ENCODE results near the gene HAUS6.
"Not testable (repeated sequence)": the region's sequence is repeated elsewhere in the genome, so short reads cannot be mapped to it uniquely, and the experiment has no call there.

The HAUS6 gene, protein sequence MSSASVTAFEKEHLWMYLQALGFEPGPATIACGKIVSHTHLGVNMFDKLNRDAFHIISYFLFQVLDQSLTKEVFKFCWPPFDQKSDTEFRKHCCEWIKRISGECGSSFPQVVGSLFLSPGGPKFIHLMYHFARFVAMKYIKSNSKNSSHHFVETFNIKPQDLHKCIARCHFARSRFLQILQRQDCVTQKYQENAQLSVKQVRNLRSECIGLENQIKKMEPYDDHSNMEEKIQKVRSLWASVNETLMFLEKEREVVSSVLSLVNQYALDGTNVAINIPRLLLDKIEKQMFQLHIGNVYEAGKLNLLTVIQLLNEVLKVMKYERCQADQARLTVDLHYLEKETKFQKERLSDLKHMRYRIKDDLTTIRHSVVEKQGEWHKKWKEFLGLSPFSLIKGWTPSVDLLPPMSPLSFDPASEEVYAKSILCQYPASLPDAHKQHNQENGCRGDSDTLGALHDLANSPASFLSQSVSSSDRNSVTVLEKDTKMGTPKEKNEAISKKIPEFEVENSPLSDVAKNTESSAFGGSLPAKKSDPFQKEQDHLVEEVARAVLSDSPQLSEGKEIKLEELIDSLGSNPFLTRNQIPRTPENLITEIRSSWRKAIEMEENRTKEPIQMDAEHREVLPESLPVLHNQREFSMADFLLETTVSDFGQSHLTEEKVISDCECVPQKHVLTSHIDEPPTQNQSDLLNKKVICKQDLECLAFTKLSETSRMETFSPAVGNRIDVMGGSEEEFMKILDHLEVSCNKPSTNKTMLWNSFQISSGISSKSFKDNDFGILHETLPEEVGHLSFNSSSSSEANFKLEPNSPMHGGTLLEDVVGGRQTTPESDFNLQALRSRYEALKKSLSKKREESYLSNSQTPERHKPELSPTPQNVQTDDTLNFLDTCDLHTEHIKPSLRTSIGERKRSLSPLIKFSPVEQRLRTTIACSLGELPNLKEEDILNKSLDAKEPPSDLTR

DNA sequence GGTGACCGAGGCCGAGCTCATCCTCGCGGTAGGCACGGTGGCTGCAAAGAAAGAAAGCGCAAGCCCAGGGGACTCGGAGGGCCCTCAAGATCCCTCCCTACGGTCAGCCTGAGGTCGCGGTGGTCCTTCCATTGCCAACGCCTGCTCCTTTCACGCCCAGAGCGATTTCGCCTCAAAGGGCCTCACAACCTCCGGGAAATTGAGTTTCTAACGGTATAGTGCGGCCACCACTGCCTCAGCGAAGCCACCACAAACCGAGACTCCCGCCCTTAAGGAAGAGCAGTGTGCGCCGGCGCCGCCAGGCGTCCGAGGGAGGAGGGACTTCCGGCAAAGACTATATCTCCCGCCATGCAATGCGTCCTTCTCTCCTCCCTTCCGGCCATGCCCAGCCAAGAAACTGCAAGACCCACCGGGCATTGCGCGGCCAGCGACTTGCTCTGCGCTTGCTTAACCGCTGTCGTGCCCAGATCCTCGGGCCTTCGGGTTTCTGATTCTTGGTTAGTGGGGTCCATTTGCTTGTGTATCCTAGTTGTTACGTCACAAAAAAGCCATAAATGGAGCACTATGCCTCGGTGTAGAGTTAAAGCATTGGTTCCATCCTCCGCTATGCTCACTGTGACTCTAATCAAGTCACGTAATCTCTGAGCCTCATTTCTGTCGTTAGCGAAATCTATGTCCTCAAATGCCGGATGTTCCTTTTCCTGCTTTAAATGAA lies at the start of gene HAUS6:
Gene HAUS6, minus strand, starts transcription at position 274 of the 715 bp plus-strand sequence. Its CDS starts 253 bp downstream, at position 21.
- DNase-seq: peak; percentile 79

DNA sequence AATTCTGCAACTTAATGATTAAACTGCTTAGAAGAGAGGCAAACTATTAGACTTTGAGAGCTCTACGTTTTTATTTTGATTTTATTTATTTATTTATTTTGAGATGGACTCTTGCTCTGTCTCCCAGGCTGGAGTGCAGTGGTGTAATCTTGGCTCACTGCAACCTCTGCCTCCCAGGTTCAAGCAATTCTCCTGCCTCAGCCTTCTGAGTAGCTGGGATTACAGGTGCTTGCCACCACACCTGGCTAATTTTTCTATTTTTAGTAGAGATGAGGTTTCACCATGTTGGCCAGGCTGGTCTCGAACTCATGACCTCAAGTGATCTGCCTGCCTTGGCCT lies 49.4 kb upstream of the HAUS6 start:
- not testable (repeated sequence) for DNase-seq

GRCh38 chr9:19151425-19152159 lies 48.9 kb upstream of the HAUS6 start:
- no peak for DNase-seq

GRCh38 chr9:19149230-19149629 lies 46.5 kb upstream of the HAUS6 start:
- no peak for DNase-seq

GRCh38 chr9:19148187-19148586 lies 45.5 kb upstream of the HAUS6 start:
- no peak for DNase-seq

- DNase-seq: no peak
Measured at GRCh38 chr9:19146441-19147024, 43.8 kb upstream of the HAUS6 start.

- no peak for DNase-seq
Measured at GRCh38 chr9:19145881-19146280, 43.2 kb upstream of the HAUS6 start.

DNA sequence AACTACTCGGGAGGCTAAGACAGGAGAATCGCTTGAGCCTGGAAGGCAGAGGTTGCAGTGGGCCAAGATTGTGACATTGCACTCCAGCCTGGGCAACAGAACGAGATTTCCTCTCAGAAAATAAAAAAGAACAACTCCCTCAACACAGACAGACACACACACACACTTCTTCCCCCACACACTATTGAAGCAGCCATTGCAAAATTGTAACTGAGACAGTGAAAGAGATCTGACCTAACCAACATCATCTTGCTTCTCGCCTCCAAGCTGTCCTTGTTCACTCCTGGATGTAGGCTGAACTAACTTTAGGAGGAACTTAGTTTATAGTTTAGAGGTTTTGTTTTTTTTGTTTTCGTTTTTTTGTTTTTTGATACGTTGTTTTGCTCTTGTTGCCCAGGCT lies 37.6 kb upstream of the HAUS6 start:
- no peak for DNase-seq

DNA sequence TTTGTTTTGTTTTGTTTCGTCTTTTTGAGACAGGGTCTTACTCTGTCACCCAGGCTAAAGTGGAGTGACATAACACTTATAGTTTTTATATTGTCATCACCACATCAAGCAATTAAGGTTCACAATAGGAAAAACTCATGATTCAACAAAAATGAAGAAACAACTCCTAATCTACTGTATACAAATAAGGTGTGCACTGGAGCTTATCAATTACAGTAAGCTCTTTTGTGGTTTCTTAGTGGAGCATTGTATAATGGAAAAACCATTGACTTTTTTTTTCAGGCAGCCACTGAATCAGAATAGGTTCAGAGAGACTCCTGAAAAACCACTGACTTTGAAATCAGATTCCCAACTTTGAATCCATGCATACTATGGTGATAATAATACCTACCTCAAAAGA lies 35.4 kb upstream of the HAUS6 start:
- no peak for DNase-seq

- no peak for DNase-seq
Measured at GRCh38 chr9:19137282-19137681, 34.6 kb upstream of the HAUS6 start.

DNA sequence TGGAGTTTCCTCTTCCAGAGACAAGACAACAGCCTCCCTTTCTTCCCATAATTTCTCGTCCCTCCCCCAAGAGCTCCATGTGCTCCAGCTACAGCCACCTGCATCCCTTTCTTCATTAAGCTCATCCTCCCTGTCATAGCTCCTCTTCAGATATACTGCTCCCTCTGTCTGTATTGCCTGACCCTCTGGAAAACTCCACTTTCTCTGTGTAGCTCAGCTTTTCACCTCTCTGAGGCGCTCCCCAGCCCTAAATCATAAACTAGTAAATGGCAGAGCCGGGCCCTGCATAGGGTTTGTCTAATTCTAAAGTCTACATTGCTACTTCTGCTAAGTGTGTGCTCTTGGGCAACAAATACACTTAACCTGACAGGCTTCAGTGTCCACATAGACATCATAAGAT lies 33.4 kb upstream of the HAUS6 start:
- DNase-seq: no peak

- no peak for DNase-seq
Measured at GRCh38 chr9:19133549-19134345, 31.0 kb upstream of the HAUS6 start.

DNA sequence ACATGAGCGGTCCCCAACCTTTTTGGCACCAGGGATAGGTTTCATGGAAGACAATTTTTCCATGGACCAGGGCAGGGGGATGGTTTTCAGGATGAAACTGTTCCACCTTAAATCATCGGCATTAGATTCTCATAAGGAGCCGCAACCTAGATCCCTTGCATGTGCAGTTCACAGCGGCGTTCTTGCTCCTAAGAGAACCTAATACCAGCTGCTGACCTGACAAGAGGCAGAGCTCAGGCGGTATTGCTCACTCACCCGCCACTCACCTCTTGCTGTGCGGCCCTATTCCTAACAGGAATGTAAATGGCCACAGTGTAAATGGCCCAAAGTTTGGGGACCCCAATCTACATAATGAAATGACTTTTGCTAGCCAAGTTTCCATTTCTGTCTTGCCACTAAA lies 27.7 kb upstream of the HAUS6 start:
- no peak for DNase-seq

GRCh38 chr9:19127871-19128500 lies 25.3 kb upstream of the HAUS6 start:
- peak; percentile 16 for DNase-seq

DNA sequence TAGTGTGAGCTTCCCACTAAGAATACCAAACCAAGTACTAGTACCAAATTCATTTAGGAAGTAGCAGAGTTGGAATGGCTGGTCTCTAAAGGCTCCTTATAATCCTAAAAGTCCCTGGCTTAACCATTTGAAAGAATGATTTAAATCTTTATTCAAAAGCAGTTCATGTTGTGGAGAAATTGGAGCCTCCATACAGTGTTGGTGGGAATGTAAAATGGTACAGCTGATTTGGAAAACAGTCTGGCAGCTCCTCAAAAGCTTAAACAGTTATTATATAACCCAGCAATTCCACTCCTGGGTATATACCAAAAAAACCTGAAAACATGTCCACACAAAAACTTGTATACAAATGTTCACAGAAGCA lies 21.7 kb upstream of the HAUS6 start:
- DNase-seq: no peak

DNA sequence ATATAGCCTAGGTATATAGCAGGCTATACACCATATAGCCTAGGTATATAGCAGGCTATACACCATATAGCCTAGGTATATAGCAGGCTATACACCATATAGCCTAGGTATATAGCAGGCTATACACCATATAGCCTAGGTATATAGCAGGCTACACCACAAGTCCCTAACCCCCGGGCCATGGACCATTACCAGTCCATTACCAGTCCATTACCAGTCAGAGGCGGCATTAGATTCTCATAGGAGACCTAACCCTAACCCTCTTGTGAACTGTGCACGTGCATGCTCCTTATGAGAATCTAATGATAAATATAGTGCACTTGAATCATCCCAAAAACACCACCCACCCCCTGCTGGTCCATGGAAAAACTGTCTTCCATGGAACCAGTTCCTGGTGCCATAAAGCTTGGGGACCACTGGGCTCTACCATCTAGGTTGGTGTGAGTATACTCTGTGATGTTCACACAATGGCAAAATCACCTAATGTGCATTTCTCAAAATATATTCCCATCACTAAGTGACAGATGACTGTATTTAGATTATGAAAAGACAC lies 19.9 kb upstream of the HAUS6 start:
- no peak for DNase-seq

DNA sequence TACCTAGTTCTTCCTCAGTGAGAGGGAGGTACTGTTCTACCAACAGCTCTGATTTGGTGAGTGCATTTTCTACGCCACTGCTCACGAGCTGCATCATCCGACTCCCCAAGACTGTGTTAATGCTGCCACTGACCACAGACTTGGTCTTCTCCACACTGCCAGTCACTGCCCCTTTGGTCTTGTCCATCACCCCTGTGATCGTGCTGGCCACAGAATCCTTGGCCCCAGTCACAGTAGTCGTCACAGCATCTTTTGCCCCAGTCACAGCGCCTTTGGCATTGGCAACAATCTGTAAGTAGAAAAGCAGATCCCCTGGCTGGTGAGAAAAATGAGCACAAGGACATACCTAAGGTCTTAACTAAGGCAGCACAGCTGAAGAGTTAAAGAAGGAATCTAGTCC lies 18.2 kb upstream of the HAUS6 start:
- DNase-seq: no peak

GRCh38 chr9:19119801-19120440 lies 17.2 kb upstream of the HAUS6 start:
- DNase-seq: no peak

DNA sequence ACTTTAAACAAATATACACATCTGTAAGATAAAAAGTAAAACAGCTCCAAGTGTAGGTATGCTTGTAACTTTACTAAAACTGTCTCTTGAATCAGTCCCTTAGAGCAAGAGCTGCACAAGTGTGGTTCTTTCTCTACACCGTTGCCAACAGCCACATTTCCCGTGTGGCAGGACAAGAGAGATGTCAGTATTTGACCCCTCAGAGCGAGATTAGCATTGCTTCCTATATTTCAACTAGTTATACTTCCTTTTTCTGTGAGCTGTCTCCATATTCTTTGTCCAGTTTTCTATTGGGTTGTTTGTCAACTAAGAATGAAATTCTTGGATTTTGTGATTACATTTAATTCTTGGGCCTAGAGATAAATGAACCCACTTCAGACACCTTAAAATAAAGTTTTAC lies 16.5 kb upstream of the HAUS6 start:
- DNase-seq: no peak
